Astrocyte (in vitro differentiated cells and primary cell): ENCODE data around the gene LRP1B.

ENCODE experiments used
- EZH2 ChIP-seq: IDR thresholded peaks from 2 replicates; pipeline ENCODE4 v1.6.1; 2012; ENCODE audit warnings: mild to moderate bottlenecking, low read length, inconsistent platforms; ENCODE audit not compliant: insufficient read depth
- TF ChIP-seq, protein P1 (sequence below): IDR thresholded peaks from 2 replicates; pipeline ENCODE4 v1.5.1; 2011; ENCODE audit warnings: low read depth, mild to moderate bottlenecking, inconsistent platforms, low read length, moderate library complexity; ENCODE audit not compliant: insufficient read depth

GRCh38 chr2:140417504-140417903 lies 1713.3 kb downstream of the LRP1B start:
- TF ChIP-seq, protein P1, sequence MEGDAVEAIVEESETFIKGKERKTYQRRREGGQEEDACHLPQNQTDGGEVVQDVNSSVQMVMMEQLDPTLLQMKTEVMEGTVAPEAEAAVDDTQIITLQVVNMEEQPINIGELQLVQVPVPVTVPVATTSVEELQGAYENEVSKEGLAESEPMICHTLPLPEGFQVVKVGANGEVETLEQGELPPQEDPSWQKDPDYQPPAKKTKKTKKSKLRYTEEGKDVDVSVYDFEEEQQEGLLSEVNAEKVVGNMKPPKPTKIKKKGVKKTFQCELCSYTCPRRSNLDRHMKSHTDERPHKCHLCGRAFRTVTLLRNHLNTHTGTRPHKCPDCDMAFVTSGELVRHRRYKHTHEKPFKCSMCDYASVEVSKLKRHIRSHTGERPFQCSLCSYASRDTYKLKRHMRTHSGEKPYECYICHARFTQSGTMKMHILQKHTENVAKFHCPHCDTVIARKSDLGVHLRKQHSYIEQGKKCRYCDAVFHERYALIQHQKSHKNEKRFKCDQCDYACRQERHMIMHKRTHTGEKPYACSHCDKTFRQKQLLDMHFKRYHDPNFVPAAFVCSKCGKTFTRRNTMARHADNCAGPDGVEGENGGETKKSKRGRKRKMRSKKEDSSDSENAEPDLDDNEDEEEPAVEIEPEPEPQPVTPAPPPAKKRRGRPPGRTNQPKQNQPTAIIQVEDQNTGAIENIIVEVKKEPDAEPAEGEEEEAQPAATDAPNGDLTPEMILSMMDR: no peak
- TF ChIP-seq EZH2: no peak
